SK-N-MC (cell line): Measurements from ENCODE around the gene SLC47A2.

ENCODE experiments used
- EZH2 ChIP-seq: fragments of 200-600 bp; sonication (generic); IDR thresholded peaks from one replicate; pipeline ENCODE4 v1.6.1; 2017; ENCODE audit warnings: antibody characterized with exemption
- POLR2AphosphoS5 ChIP-seq: IDR thresholded peaks from 2 replicates; pipeline ENCODE4 v1.6.1; 2012; ENCODE audit warnings: mild to moderate bottlenecking, low read depth, low read length, borderline replicate concordance

DNA sequence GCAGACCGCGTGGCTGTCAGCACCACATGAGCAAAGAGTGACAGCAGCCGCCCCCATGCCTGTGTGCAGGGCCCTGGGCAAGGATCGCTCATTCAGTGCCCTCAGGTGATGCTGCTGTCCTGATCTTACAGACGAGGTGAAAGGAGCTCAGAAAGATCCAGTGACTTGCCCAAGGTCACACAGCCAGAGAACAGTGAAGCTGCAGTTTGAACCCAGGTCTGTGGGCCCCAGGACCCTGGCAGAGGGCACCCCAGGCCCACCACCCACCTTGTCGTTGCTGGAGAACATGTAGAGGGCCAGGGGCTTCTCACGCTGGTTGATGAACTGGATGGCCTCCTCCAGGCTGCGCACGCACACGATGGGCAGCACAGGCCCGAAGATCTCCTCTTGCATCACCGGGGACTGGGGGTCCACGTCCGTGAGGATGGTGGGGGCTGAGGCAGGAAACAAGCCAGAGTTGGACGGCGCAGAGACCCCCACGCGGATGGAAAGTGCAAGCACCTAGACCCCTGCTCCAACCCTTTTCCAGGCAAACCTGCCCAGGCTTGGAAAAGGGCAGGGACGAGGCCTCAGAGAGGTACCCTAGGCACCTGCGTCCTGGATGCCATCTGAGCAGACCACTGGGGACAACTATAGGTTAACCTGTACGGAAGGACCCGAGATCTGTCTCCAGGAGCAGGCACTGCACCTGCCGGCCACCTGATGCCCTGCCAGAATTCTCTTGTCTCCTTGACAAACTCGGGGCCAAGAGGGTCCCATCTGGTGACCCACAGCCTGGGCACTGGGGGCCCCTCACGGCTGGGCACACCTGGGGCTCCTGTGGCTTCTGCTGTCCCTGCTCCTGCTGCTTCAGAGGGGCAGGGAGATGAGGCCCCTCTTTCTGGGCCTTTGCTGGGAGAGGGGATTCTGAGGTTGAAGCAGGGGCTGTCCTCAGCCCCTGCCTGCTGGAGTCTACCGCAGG, 23.1 kb upstream of the SLC47A2 start:
- no peak for TF ChIP-seq POLR2AphosphoS5
- TF ChIP-seq EZH2 = no peak
